ENCODE results near the gene CCBE1.

Gene CCBE1

DNA sequence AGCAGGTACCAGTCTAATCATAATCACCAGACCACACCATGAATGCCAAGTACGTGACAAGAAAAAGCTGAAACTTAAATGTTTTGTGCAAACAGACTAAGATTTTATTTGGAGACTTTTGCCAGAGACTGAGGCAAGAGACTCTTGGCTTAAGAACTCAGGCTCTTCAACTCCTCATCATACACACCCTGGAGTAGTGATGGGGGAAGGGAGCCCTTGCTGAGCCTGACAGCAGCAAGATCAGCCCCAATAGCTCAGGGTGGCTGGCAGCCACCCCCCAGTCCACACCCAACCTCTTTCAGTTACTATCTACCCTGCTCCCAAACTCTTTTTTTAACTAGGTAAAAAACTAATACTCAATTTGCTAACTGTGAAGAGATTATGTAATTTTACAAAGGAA is 114.8 kb downstream of the CCBE1 start:
- no peak for DNase-seq (ENCODE audit: extremely low spot score, insufficient read length, low read depth)

DNA sequence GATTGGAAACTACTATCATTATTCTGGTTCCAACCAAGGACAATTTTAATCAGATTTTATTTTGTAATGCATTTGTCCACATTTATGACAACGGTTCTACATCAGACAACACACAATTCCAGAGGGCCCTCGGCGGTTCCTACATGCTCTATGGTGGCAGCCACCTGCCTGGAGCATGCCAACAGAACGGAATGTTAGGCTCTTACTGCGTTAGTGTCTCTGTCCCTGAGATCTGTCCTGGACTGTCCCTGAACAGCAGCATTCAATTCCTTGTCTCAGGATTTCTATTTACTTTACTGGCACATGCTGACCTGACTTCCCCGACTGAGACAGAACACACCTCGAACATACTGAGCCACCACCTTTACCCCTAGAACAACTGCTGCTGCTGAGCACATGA is 117.7 kb downstream of the CCBE1 start:
- FAIRE-seq: no peak
- no peak for DNase-seq (ENCODE audit: extremely low spot score, insufficient read length, low read depth)

More for the DNA sequence above, 114.8 kb downstream of the CCBE1 start:
- FAIRE-seq: no peak

GRCh38 chr18:59577386-59577655 is 119.9 kb downstream of the CCBE1 start:
- FAIRE-seq (no peak), DNase-seq (ENCODE audit: extremely low spot score, insufficient read length, low read depth) (no peak)

GRCh38 chr18:59576541-59577385 is 120.5 kb downstream of the CCBE1 start:
- FAIRE-seq (no peak), DNase-seq (ENCODE audit: extremely low spot score, insufficient read length, low read depth) (no peak)

- DNase-seq (ENCODE audit: extremely low spot score, insufficient read length, low read depth) (no peak), FAIRE-seq (no peak)
Measured at GRCh38 chr18:59575995-59576394, 121.2 kb downstream of the CCBE1 start.

GRCh38 chr18:59573962-59574361 is 123.3 kb downstream of the CCBE1 start:
- FAIRE-seq: no peak
- no peak for DNase-seq (ENCODE audit: extremely low spot score, insufficient read length, low read depth)

DNA sequence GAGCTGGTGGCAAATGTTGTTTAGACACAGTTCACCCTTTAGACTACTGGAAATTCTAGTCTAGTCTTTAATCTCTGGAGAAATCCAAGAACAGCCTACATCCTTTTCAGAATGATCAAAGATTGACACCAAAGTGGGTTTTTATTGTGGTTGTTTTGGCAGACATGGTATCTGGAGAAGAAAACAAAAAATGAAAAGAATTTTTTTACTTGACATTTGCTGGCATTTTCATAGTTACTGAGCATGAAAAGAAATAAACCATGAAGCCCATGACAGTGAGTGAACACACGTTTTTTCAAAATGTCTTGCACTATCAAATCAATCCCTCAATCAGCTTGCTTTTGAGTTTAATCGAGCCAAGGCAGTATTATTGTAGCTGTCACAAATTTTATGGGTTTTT is 125.3 kb downstream of the CCBE1 start:
- FAIRE-seq (no peak), DNase-seq (ENCODE audit: extremely low spot score, insufficient read length, low read depth) (no peak)

GRCh38 chr18:59570796-59571195 is 126.4 kb downstream of the CCBE1 start:
- no peak for FAIRE-seq
- no peak for DNase-seq (ENCODE audit: extremely low spot score, insufficient read length, low read depth)

GRCh38 chr18:59570101-59570775 is 127.0 kb downstream of the CCBE1 start:
- DNase-seq (ENCODE audit: extremely low spot score, insufficient read length, low read depth): no peak
- no peak for FAIRE-seq

DNA sequence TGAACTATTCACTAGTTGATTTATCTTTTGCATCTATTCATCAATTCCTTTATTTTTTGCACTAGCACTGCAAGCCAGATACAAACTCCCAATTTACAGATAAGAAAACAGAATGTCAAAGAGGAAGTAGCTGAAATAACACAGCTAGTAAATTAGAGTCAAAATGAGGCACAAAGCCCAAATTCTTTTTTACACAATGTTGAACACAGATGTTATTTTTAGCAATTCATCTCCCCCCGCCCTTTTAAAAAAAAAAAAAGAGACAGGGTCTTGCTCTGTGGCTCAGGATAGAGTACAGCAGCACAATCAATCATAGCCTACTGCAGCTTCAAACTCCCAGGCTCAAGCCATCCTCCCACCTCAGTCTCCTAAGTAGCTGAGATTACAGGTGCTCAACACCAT is 127.8 kb downstream of the CCBE1 start:
- no peak for DNase-seq (ENCODE audit: extremely low spot score, insufficient read length, low read depth)
- no peak for FAIRE-seq

DNA sequence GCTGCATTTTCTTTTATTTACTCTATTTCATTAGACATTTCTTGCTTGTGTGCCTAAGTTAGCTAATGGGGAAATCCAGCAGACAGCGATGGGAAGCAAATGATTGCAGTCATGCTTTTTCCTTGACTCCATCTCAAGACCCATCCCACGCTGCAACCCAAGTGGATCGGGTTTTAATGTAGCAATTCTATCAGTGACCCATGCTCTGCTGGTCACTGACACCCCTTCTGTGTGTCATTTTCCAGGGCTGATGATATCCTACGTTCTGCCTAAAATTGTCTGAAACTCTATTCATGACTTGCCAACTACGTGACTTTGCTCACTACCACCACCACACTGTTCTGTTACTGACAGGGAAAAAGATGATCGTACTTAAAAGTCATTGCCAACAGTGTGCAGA is 129.8 kb downstream of the CCBE1 start:
- no peak for DNase-seq (ENCODE audit: extremely low spot score, insufficient read length, low read depth)
- FAIRE-seq: no peak

GRCh38 chr18:59566533-59566971 is 130.7 kb downstream of the CCBE1 start:
- DNase-seq (ENCODE audit: extremely low spot score, insufficient read length, low read depth): no peak
- FAIRE-seq: no peak

DNA sequence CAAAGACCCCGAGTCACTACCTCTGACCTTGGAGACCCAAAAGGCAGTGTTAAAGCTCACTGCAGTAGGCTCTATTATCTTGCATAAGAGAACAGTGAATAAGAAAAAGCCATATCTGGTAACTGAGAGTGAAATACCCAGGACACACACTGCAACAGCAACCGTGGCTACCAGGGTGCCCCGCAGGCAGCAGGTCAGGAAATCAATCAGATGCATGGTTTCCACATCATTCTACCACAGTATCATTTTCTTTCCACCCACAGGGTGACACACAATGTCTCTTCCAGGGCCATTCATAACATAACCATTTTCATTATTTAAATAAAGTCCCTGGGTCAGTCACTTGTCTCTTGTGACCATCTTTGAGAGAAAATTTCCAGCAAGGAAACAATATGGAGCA is 131.3 kb downstream of the CCBE1 start:
- no peak for FAIRE-seq

GRCh38 chr18:59564561-59564960 is 132.7 kb downstream of the CCBE1 start:
- FAIRE-seq: no peak

More for the DNA sequence above, 131.3 kb downstream of the CCBE1 start:
- no peak for DNase-seq (ENCODE audit: extremely low spot score, insufficient read length, low read depth)

GRCh38 chr18:59563176-59563785 is 133.9 kb downstream of the CCBE1 start:
- FAIRE-seq: no peak
- no peak for DNase-seq (ENCODE audit: extremely low spot score, insufficient read length, low read depth)

More at GRCh38 chr18:59564561-59564960, 132.7 kb downstream of the CCBE1 start:
- no peak for DNase-seq (ENCODE audit: extremely low spot score, insufficient read length, low read depth)

DNA sequence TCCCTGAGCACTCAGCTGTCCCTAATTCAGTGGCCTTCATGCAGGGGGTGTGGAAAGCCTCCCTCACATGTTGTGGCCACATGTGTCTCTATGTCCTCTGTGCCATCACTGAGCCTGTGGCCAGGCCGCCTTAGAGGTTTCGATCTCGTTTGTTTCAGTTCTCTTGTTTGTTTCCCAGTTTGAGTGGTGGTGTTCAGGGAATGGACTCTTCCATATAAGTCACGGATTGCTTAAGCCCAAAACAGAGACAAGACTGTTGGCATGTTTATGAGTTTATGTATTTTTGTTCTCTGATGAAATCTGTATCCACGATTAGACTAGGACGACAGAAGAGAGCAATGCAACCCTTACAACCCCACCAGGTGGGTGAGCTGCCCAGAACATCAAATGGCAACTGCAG is 134.5 kb downstream of the CCBE1 start:
- FAIRE-seq (no peak), DNase-seq (ENCODE audit: extremely low spot score, insufficient read length, low read depth) (no peak)

DNA sequence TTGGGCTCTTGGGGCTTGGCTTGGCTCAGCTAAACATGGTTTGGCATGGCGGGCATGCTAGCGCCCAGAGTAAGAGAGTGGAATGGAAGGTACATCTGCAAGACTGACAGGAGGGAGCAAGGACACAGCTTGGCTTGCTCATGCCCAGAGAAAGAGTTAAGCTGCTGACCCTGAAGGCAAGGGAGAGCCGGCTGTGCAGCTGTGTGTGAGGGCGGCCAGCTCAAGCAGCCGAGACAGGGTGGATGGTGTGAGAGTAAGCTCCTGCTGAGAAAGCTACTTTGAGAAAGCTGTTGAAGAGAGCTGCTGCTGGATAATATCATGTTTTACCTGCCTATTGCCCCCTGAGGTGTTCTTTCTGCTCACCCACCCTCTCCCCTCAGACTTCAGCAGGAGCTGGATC is 135.6 kb downstream of the CCBE1 start:
- DNase-seq (ENCODE audit: extremely low spot score, insufficient read length, low read depth) (no peak), FAIRE-seq (no peak)

- FAIRE-seq: no peak
- no peak for DNase-seq (ENCODE audit: extremely low spot score, insufficient read length, low read depth)
Measured at GRCh38 chr18:59560556-59560955, 136.7 kb downstream of the CCBE1 start.

DNA sequence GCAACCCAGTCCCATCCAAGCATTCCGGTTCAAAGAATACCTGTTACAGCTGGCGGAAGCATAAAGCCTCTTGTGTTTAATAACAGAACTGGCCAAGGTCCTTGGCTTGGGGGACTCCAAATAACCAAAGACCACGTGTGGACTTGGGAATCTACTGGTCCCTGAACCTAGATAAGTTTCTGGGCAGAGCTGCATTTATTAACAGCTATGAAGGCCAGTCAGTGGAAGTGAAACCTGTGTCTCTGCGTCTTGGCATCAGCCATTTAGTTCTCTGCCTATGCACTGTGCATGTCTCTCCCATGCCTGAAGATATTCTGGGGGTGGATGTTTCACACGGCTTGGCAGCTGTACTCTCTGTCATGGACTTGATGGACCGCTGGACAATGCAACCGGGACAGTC is 137.7 kb downstream of the CCBE1 start:
- DNase-seq (ENCODE audit: extremely low spot score, insufficient read length, low read depth) (no peak), FAIRE-seq (no peak)

DNA sequence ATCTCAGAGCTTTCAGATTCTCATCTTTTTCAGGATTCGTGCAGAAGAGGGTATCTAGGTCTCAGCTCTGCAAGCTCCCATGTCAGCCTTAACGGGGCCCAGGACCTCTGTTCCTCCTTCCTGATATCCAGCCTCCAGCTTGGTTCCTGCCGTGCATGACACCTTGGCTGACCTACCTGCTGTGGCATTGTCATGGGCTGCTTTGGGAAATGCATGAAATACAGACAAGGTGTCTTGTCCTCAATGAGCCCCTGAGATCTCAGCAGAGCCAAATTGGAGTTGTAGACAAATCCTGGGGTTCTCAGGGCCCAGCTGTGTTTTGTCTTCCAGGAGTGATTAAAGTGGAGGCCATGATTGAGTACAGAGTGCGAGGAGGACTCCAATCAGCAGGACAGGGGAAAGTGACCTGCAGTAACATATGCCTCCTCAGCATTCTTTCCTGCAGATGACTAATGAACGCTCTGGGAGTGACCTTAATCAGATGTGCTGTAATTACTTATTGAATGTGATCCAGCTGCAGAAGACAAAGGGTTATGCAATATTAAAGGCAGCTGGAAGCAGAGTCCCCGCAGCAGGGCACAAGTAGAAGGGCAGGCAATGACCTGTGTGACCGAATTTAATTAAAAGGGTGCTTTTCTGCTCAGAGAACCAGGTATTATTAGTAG is 141.1 kb downstream of the CCBE1 start:
- DNase-seq (ENCODE audit: extremely low spot score, insufficient read length, low read depth) (no peak), FAIRE-seq (no peak)

Measured in GM18507 (cell line).